ENCODE results near the gene NECTIN3. TPM values are rescaled to one million over a fixed set of nuclear protein-coding genes. Genes with fewer than 3 reads are reported as not detected.

NECTIN3 gene
- total RNA-seq, 1 donor from 2014 or later, result 22.6 TPM

GRCh38 chr3:111096487-111097209 lies 25.0 kb downstream of the NECTIN3 start:
- no peak overlapping the region for H3K27ac Mint-ChIP-seq (ENCODE audit: unreplicated experiment)
- TF ChIP-seq, protein P1, sequence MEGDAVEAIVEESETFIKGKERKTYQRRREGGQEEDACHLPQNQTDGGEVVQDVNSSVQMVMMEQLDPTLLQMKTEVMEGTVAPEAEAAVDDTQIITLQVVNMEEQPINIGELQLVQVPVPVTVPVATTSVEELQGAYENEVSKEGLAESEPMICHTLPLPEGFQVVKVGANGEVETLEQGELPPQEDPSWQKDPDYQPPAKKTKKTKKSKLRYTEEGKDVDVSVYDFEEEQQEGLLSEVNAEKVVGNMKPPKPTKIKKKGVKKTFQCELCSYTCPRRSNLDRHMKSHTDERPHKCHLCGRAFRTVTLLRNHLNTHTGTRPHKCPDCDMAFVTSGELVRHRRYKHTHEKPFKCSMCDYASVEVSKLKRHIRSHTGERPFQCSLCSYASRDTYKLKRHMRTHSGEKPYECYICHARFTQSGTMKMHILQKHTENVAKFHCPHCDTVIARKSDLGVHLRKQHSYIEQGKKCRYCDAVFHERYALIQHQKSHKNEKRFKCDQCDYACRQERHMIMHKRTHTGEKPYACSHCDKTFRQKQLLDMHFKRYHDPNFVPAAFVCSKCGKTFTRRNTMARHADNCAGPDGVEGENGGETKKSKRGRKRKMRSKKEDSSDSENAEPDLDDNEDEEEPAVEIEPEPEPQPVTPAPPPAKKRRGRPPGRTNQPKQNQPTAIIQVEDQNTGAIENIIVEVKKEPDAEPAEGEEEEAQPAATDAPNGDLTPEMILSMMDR (IDR thresholded peaks at IDR 0.05; ENCODE audit: partially characterized antibody, unreplicated experiment), result no peak
- H3K27me3 Mint-ChIP-seq (ENCODE audit: unreplicated experiment), result no peaks in the 10 kb centered on the region
- H3K4me1 Mint-ChIP-seq (ENCODE audit: low read depth, unreplicated experiment), result no peaks in the 10 kb centered on the region
- no peak overlapping the region for H3K4me3 Mint-ChIP-seq (ENCODE audit: unreplicated experiment)
- peaks cover 19% of the 10 kb centered on the region for H3K36me3 Mint-ChIP-seq (ENCODE audit: unreplicated experiment)
- no peak for DNase-seq
- H3K9me3 Mint-ChIP-seq (ENCODE audit: unreplicated experiment), result peaks cover 4% of the 10 kb centered on the region

GRCh38 chr3:111103807-111104206 lies 32.2 kb downstream of the NECTIN3 start:
- H3K9me3 Mint-ChIP-seq (ENCODE audit: unreplicated experiment), result peaks cover 5% of the 10 kb centered on the region
- no peaks in the 10 kb centered on the region for H3K4me1 Mint-ChIP-seq (ENCODE audit: low read depth, unreplicated experiment)
- TF ChIP-seq, protein P1 (IDR thresholded peaks at IDR 0.05; ENCODE audit: partially characterized antibody, unreplicated experiment), result no peak
- no peaks in the 10 kb centered on the region for H3K36me3 Mint-ChIP-seq (ENCODE audit: unreplicated experiment)
- no peaks in the 10 kb centered on the region for H3K27me3 Mint-ChIP-seq (ENCODE audit: unreplicated experiment)
- no peak for DNase-seq
- H3K4me3 Mint-ChIP-seq (ENCODE audit: unreplicated experiment), result no peak overlapping the region
- no peak overlapping the region for H3K27ac Mint-ChIP-seq (ENCODE audit: unreplicated experiment)

DNA sequence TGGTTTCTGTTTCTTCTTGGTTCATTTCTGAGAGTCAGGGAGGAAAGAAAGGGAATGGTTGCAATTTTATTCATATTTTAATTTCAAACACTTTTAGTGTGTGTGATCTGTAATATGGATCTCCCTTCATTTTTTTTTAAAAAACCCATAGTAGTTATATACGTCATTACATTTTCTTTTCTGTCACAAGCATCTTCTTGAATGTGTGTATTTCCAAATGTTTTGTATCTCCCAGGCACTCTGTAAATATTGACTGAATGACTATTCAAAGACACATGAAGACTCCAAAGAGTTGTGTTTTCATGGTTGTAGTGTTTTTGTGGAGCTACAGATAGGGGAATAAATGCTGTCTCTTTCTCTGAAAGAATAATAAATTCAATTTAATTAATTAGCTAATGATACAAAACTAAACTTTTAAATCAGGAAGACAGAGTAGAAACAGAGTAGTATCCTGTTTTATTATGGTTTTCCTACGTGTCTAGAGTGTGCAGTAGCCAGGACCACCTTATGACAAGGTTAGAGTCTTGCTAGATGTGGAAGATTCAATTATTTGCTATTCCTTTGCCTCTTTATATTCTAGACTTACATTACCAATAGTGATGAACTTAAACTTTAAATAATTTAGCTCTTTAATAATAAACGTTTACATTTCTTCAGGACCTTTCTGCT lies 35.5 kb downstream of the NECTIN3 start:
- no peak overlapping the region for H3K27ac Mint-ChIP-seq (ENCODE audit: unreplicated experiment)
- peaks cover 4% of the 10 kb centered on the region for H3K4me1 Mint-ChIP-seq (ENCODE audit: low read depth, unreplicated experiment)
- DNase-seq, result no peak
- no peaks in the 10 kb centered on the region for H3K36me3 Mint-ChIP-seq (ENCODE audit: unreplicated experiment)
- H3K27me3 Mint-ChIP-seq (ENCODE audit: unreplicated experiment), result no peaks in the 10 kb centered on the region
- H3K9me3 Mint-ChIP-seq (ENCODE audit: unreplicated experiment), result peaks cover 5% of the 10 kb centered on the region
- H3K4me3 Mint-ChIP-seq (ENCODE audit: unreplicated experiment), result no peak overlapping the region
- TF ChIP-seq, protein P1 (IDR thresholded peaks at IDR 0.05; ENCODE audit: partially characterized antibody, unreplicated experiment), result no peak

GRCh38 chr3:111107662-111108035 lies 36.0 kb downstream of the NECTIN3 start:
- TF ChIP-seq, protein P1 (IDR thresholded peaks at IDR 0.05; ENCODE audit: partially characterized antibody, unreplicated experiment), result no peak
- no peak for DNase-seq
- peaks cover 5% of the 10 kb centered on the region for H3K9me3 Mint-ChIP-seq (ENCODE audit: unreplicated experiment)
- H3K4me3 Mint-ChIP-seq (ENCODE audit: unreplicated experiment), result no peak overlapping the region
- peaks cover 4% of the 10 kb centered on the region for H3K4me1 Mint-ChIP-seq (ENCODE audit: low read depth, unreplicated experiment)
- no peak overlapping the region for H3K27ac Mint-ChIP-seq (ENCODE audit: unreplicated experiment)
- no peaks in the 10 kb centered on the region for H3K36me3 Mint-ChIP-seq (ENCODE audit: unreplicated experiment)
- H3K27me3 Mint-ChIP-seq (ENCODE audit: unreplicated experiment), result no peaks in the 10 kb centered on the region

DNA sequence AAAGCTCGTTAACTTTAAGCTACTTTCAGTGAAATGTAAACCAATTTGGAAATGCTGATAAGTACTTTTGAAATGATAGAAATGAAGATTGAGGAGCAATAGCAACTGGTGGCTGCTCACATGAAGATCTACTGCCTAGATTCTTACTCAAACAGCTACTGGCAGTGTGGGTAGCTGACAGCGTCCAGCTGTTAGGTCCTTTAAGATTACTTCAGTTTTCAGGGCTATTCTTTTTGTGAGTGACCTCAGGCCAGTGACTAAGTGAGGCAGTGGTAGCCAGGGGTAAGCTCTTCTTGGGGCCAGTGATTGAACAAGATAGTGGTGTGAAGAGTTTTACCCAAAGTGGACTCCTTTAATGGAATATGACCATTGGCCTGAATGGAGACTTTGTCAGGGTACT lies 41.3 kb downstream of the NECTIN3 start:
- no peaks in the 10 kb centered on the region for H3K27me3 Mint-ChIP-seq (ENCODE audit: unreplicated experiment)
- H3K9me3 Mint-ChIP-seq (ENCODE audit: unreplicated experiment), result no peaks in the 10 kb centered on the region
- H3K4me3 Mint-ChIP-seq (ENCODE audit: unreplicated experiment), result no peak overlapping the region
- DNase-seq, result no peak
- no peaks in the 10 kb centered on the region for H3K36me3 Mint-ChIP-seq (ENCODE audit: unreplicated experiment)
- no peak overlapping the region for H3K27ac Mint-ChIP-seq (ENCODE audit: unreplicated experiment)
- TF ChIP-seq, protein P1 (IDR thresholded peaks at IDR 0.05; ENCODE audit: partially characterized antibody, unreplicated experiment), result no peak
- peaks cover 4% of the 10 kb centered on the region for H3K4me1 Mint-ChIP-seq (ENCODE audit: low read depth, unreplicated experiment)
